ENCODE measurements around the gene AUP1.

DNA sequence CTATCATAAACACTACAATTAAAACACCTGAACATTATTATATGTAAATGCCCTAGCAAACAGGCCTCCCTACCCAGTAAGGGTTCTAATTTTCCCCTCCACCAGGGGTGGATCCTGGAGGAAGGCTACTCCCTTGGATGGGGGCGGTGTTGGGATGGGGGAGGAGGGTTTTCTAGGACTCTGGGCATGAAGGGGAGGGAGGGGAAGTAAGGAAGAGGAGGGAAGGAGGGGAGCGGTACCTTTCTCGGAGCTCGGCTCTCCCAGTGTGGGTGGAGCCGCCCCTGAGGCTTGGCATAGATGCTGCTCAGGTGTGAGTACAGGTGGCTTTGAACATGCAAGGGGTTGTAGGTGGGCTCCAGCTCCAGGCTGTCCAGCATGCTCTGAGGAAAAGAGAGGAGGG is 30.4 kb upstream of the AUP1 start:
- TF ChIP-seq CTCF (IDR thresholded peaks at IDR 0.05), result no peak
- no peak for TF ChIP-seq POLR2A (IDR thresholded peaks at IDR 0.05)

Data from body of pancreas (tissue), 4 donors.